GM10248 (cell line): ENCODE measurements around the gene CADM3.

ENCODE experiments used
- CTCF ChIA-PET: fragments of 300-600 bp; sonication (Branson Sonifier 250); formaldehyde crosslinking; extraction: SDS; loops from one replicate; lab custom pipeline; 2021; ENCODE audit warnings: antibody characterized with exemption; lab: Yijun Ruan, JAX
- POLR2A ChIA-PET: fragments of 350-650 bp; sonication (Branson Sonifier 250); formaldehyde crosslinking; extraction: SDS; loops from one replicate; lab custom pipeline; 2020; ENCODE audit warnings: antibody characterized with exemption; lab: Yijun Ruan, JAX
- DNase-seq: peaks from one replicate; pipeline ENCODE4 v3.0.0; 2012; ENCODE audit errors: extremely low spot score
- CTCF ChIP-seq: IDR thresholded peaks from 2 replicates; pipeline ENCODE4 v1.5.1; 2012; ENCODE audit warnings: mild to moderate bottlenecking, low read depth; ENCODE audit errors: extremely low read depth, missing control alignments, control extremely low read depth

Gene CADM3

GRCh38 chr1:159188375-159188788, 17.0 kb downstream of the CADM3 start:
- ChIA-PET CTCF (interaction anchor here (1.0 to 2.0 kb wide), 4 partner anchors 10 to 28 kb away, joined by 3 to 6 read pairs (median 5); no protein-coding TSS in a partner anchor), POLR2A (no interaction called here)
- no peak for TF ChIP-seq CTCF
- DNase-seq: peak; percentile 74

GRCh38 chr1:159190441-159190840, 19.0 kb downstream of the CADM3 start:
- TF ChIP-seq CTCF: no peak
- CTCF ChIA-PET: interaction anchor here (1.0 to 1.9 kb wide), 2 partner anchors 23 to 29 kb away, joined by 3 to 6 read pairs; no protein-coding TSS in a partner anchor
- POLR2A ChIA-PET: no interaction called here
- DNase-seq: no peak

GRCh38 chr1:159196543-159196942, 25.1 kb downstream of the CADM3 start:
- TF ChIP-seq CTCF: no peak
- CTCF ChIA-PET: interaction anchor here (0.9 to 7.4 kb wide), 10 partner anchors 12 to 810 kb away, joined by 3 to 139 read pairs (median 6); partner anchors contain the start of gene CADM3
- no peak for DNase-seq
- POLR2A ChIA-PET: no interaction called here

GRCh38 chr1:159197561-159198557, 26.4 kb downstream of the CADM3 start:
- TF ChIP-seq CTCF: peak; percentile 76
- CTCF ChIA-PET: interaction anchor here (0.7 to 7.4 kb wide), 24 partner anchors 9 to 1228 kb away, joined by 3 to 139 read pairs (median 4); no protein-coding TSS in a partner anchor
- DNase-seq: peak; percentile 59
- POLR2A ChIA-PET: no interaction called here

GRCh38 chr1:159199901-159200300, 28.5 kb downstream of the CADM3 start:
- TF ChIP-seq CTCF: no peak
- DNase-seq: no peak
- ChIA-PET POLR2A (no interaction called here), CTCF (interaction anchor here (7.4 kb wide), 1 partner anchor 11 kb away, joined by 139 read pairs; no protein-coding TSS in a partner anchor)

GRCh38 chr1:159200769-159201168, 29.4 kb downstream of the CADM3 start:
- TF ChIP-seq CTCF: no peak
- CTCF ChIA-PET: interaction anchor here (0.7 to 7.4 kb wide), 2 partner anchors 10 to 39 kb away, joined by 3 to 139 read pairs; no protein-coding TSS in a partner anchor

More at GRCh38 chr1:159200769-159201168, 29.4 kb downstream of the CADM3 start:
- POLR2A ChIA-PET: no interaction called here
- DNase-seq: no peak
